Neuron (in vitro differentiated cells): ENCODE data around the gene KRTAP19-2.
"Not testable (repeated sequence)": the region's sequence is repeated elsewhere in the genome, so short reads cannot be mapped to it uniquely, and the experiment has no call there.

Source experiments
- H2AFZ ChIP-seq: one replicate; pipeline ENCODE4 v1.6.1; 2013; ENCODE audit warnings: low read depth, mild to moderate bottlenecking, inconsistent platforms, low read length, moderate library complexity
- H3K27me3 ChIP-seq: one replicate; pipeline ENCODE4 v1.6.1; 2013; ENCODE audit warnings: low read length; ENCODE audit not compliant: insufficient read depth
- H3K36me3 ChIP-seq: one replicate; pipeline ENCODE4 v1.6.1; 2013; ENCODE audit warnings: low read length; ENCODE audit not compliant: insufficient read depth
- H3K4me1 ChIP-seq: one replicate; pipeline ENCODE4 v1.6.1; 2013; ENCODE audit warnings: low read length; ENCODE audit not compliant: insufficient read depth
- H3K4me3 ChIP-seq: 2 replicates; pipeline ENCODE4 v1.5.1; 2013; ENCODE audit warnings: mild to moderate bottlenecking, low read length, moderate library complexity
- H3K9me3 ChIP-seq: one replicate; pipeline ENCODE4 v1.6.1; 2013; ENCODE audit warnings: low read length

Gene KRTAP19-2, protein sequence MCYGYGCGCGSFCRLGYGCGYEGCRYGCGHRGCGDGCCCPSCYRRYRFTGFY

GRCh38 chr21:30487336-30487735 is at the start of gene KRTAP19-2:
KRTAP19-2 (minus strand) TSS chr21:30487436; CDS start chr21:30487348, 88 bp downstream.
- Histone ChIP-seq H3K9me3 (no peaks in the 10 kb centered on the region), H3K36me3 (no peaks in the 10 kb centered on the region), H3K4me3 (no peak within 1 kb of the TSS), H3K4me1 (no peaks in the 10 kb centered on the region), H3K27me3 (no peaks in the 10 kb centered on the region), H2AFZ (no peak within 1 kb of the TSS)

DNA sequence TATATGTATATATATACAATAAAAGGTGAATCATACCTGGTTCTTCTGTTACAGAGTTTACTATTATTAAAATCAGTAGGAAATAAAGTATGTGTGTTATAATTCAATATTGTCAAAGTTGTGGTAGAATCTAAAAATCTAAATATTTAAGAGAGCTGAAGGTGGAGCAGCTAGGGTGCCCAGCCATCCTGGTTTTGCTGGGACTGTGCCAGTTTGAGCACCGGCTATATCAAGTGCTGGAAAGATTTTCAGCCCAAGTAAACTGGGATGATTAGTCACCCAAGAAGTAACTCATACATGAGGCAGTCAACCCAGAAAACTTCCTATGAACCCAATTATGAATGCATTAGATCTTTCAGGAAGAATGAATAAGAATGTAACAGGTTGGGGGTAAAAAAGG is 31.6 kb upstream of the KRTAP19-2 start:
- Histone ChIP-seq H3K27me3 (no peaks in the 10 kb centered on the region), H2AFZ (no peak overlapping the region), H3K4me1 (no peaks in the 10 kb centered on the region), H3K9me3 (no peaks in the 10 kb centered on the region), H3K36me3 (no peaks in the 10 kb centered on the region), H3K4me3 (no peak overlapping the region)

GRCh38 chr21:30515681-30516080 is 28.4 kb upstream of the KRTAP19-2 start:
- Histone ChIP-seq H3K4me3 (no peak overlapping the region), H3K9me3 (no peaks in the 10 kb centered on the region), H3K36me3 (no peaks in the 10 kb centered on the region), H2AFZ (no peak overlapping the region), H3K27me3 (no peaks in the 10 kb centered on the region), H3K4me1 (no peaks in the 10 kb centered on the region)

DNA sequence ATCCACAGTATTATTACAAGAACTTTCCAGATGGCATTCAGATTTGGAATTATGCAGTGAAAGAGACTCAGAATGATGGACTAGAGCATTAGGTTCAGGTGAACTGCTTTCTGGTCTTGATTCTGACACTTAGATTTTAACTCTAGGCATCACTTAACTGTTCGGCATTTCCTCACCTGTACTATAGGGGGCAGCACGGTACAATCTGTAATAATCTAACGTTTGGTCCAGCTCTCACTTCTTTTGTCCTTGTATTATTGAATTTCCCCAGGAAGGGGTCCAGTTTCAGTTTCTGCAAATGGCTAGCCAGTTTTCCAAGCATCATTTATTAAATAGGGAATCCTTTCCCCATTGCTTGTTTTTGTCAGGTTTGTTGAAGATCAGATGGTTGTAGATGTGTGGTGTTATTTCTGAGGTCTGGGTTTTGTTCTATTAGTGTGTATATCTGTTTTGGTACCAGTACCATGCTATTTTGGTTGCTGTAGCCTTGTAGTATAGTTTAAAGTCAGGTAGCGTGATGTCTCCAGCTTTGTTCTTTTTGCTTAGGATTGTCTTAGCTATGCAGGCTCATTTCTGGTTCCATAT is 18.5 kb upstream of the KRTAP19-2 start:
- not testable (repeated sequence) for H3K4me3 ChIP-seq, H3K27me3 ChIP-seq, H3K36me3 ChIP-seq, H3K9me3 ChIP-seq, H3K4me1 ChIP-seq, H2AFZ ChIP-seq

DNA sequence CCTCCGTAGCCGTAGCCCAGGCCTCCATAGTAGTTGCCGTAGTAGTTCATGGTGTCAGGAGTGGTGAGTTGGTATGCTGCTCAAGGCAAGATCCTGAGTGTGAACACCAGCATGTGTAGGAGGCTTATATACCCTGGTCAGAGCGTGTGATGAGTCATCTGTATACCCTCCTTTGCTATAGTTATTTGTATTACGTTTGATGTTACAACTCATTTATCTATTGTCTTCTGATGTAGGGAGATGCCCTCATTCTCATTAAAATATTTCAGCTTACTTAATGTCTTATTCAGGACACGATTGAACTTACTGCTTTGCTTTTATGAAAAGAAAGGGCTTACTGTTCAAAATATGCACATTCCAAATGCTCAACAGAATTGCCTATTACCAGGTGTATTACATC is 14.8 kb upstream of the KRTAP19-2 start, which contains the start of gene KRTAP19-5:
Gene KRTAP19-5 (minus strand): TSS at position 101 of the 400 bp plus-strand sequence. CDS start 51 bp downstream, at position 50.
- Histone ChIP-seq H3K4me3 (no peak within 1 kb of the TSS), H3K36me3 (no peaks in the 10 kb centered on the region), H3K4me1 (no peaks in the 10 kb centered on the region), H3K9me3 (no peaks in the 10 kb centered on the region), H2AFZ (no peak within 1 kb of the TSS), H3K27me3 (no peaks in the 10 kb centered on the region)

- H2AFZ ChIP-seq = no peak within 1 kb of the TSS
- no peak within 1 kb of the TSS for H3K4me3 ChIP-seq
- no peaks in the 10 kb centered on the region for H3K36me3 ChIP-seq
- H3K9me3 ChIP-seq = no peaks in the 10 kb centered on the region
- H3K27me3 ChIP-seq = no peaks in the 10 kb centered on the region
- H3K4me1 ChIP-seq = no peaks in the 10 kb centered on the region
These were observed 9.8 kb upstream of the KRTAP19-2 start, which contains the start of gene KRTAP19-4 for GRCh38 chr21:30497065-30497464. KRTAP19-4 (minus strand) TSS chr21:30497165; CDS start chr21:30497110, 55 bp downstream.

DNA sequence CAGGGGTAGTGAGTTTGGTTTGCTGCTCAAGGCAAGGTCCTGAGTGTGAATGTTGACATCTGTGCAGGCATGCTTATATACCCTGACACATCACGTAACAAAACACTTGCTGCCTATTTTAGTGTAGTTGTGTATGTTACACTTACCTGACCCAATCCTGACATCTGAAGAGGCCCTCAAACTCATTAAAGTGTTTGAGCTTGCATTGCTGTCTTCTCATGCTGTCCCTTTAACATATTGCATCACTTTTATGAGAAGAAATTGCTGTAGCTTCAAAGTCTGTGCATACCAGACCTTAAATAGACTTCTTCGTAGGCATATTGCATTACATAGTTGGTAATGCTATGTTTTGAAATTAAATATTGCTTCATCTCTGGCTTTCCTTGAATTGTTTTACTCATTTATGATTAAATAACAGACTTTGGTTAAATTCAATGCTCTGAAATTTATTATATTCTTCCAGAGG is 4.8 kb upstream of the KRTAP19-2 start, which contains the start of gene KRTAP19-3:
Gene KRTAP19-3 (minus strand): TSS at position 51 of the 466 bp plus-strand sequence. CDS start 56 bp downstream, outside the sequence.
- H3K9me3 ChIP-seq = no peaks in the 10 kb centered on the region
- H2AFZ ChIP-seq = no peak within 1 kb of the TSS
- no peaks in the 10 kb centered on the region for H3K27me3 ChIP-seq
- no peaks in the 10 kb centered on the region for H3K36me3 ChIP-seq
- no peaks in the 10 kb centered on the region for H3K4me1 ChIP-seq
- H3K4me3 ChIP-seq = no peak within 1 kb of the TSS

DNA sequence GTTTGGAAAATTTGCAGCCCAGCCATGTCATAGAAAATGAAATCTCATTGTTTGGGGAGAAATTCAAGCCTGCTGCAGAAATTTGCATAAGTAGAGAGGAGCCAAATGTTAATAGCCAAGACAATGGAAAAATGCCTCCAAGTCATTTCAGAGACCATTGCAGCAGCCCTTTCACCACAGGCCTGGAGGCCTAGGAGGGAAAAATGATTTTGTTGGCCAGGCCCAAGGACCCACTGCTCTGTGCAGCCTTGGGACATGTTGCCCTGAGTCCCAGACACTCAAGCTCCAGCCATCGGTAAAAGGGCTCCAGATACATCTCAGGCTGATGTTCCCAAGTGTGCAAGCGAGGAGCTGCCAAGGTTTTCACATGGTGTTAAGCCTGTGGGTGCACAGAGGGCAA is 1.1 kb downstream of the KRTAP19-2 start:
- no peaks in the 10 kb centered on the region for H3K36me3 ChIP-seq
- H3K4me3 ChIP-seq = no peak overlapping the region
- H2AFZ ChIP-seq = no peak overlapping the region
- no peaks in the 10 kb centered on the region for H3K9me3 ChIP-seq
- no peaks in the 10 kb centered on the region for H3K4me1 ChIP-seq
- no peaks in the 10 kb centered on the region for H3K27me3 ChIP-seq

- Histone ChIP-seq H2AFZ (no peak overlapping the region), H3K27me3 (no peaks in the 10 kb centered on the region), H3K9me3 (no peaks in the 10 kb centered on the region), H3K4me1 (peaks cover 2% of the 10 kb centered on the region), H3K36me3 (no peaks in the 10 kb centered on the region), H3K4me3 (no peak overlapping the region)
These were observed 5.1 kb downstream of the KRTAP19-2 start for GRCh38 chr21:30482130-30482529.

- Histone ChIP-seq H2AFZ (no peak within 1 kb of the TSS), H3K4me1 (peaks cover 2% of the 10 kb centered on the region), H3K9me3 (no peaks in the 10 kb centered on the region), H3K27me3 (no peaks in the 10 kb centered on the region), H3K36me3 (no peaks in the 10 kb centered on the region), H3K4me3 (no peak within 1 kb of the TSS)
These were observed 7.1 kb downstream of the KRTAP19-2 start, which contains the start of gene KRTAP19-1 for GRCh38 chr21:30480145-30480544. KRTAP19-1 (minus strand) TSS chr21:30480367; CDS start chr21:30480317, 50 bp downstream.

DNA sequence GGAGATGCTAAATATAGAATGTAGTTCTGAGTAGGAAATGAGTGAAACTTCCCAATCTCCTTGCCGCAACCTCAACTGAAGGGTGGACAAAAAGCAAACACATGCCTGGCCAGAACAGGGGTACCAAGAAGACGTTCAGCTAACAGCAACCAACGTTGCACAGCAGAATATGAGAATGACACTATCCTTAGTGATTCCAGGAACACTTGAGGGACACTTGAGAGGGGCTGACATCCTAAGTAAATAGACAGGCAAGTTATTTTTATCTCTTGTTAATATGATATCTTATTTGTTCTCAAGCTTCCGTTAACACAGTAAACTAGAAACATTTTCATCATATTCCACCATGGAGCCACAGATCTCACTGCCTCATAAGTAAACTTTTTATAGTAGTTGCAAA is 8.0 kb downstream of the KRTAP19-2 start:
- peaks cover 2% of the 10 kb centered on the region for H3K4me1 ChIP-seq
- H3K36me3 ChIP-seq = no peaks in the 10 kb centered on the region
- no peaks in the 10 kb centered on the region for H3K9me3 ChIP-seq
- H2AFZ ChIP-seq = no peak overlapping the region
- no peak overlapping the region for H3K4me3 ChIP-seq
- H3K27me3 ChIP-seq = no peaks in the 10 kb centered on the region

DNA sequence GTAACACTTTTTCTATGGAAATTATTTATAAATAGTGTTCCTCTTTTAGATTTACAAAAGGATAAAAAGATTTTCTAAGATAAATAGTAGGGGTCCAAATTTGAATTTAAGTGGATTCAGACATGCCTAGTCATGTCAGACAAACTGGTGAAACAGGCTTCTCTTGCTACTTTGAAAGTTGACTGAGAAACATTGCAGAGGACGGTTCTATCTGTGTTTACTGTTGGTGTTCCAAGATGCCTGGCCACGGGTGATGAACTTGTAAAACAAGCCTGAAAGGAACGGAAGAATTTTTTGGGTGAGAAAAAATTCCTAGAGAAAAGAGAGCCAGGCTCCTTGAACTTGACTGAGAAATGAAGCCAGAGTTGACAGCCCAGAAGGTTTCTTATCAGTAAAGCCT is 9.2 kb downstream of the KRTAP19-2 start:
- Histone ChIP-seq H3K27me3 (no peaks in the 10 kb centered on the region), H3K36me3 (no peaks in the 10 kb centered on the region), H3K4me3 (no peak overlapping the region), H3K9me3 (no peaks in the 10 kb centered on the region), H3K4me1 (peaks cover 2% of the 10 kb centered on the region), H2AFZ (no peak overlapping the region)

GRCh38 chr21:30468900-30469714 is 18.1 kb downstream of the KRTAP19-2 start:
- Histone ChIP-seq H3K9me3 (no peaks in the 10 kb centered on the region), H3K4me3 (no peak overlapping the region), H2AFZ (peak overlapping the region; percentile 15), H3K4me1 (peaks cover 25% of the 10 kb centered on the region), H3K36me3 (no peaks in the 10 kb centered on the region), H3K27me3 (no peaks in the 10 kb centered on the region)
